KMS-11 (cell line): ENCODE measurements around the gene WASF2.
"Not testable (repeated sequence)": the region's sequence is repeated elsewhere in the genome, so short reads cannot be mapped to it uniquely, and the experiment has no call there.

Experiments used
- H2AFZ ChIP-seq: fragments of 200-600 bp; sonication (generic); 2 replicates; pipeline ENCODE4 v1.6.1; 2016; ENCODE audit warnings: antibody characterized with exemption, mixed run types, low read depth
- H3K27ac ChIP-seq: fragments of 200-600 bp; sonication (generic); 2 replicates; pipeline ENCODE4 v1.6.1; 2016; ENCODE audit warnings: mild to moderate bottlenecking, mixed run types
- H3K27me3 ChIP-seq: fragments of 200-600 bp; sonication (generic); 2 replicates; pipeline ENCODE4 v1.6.1; 2017; ENCODE audit warnings: mild to moderate bottlenecking, low read depth, mixed run types, moderate library complexity; ENCODE audit not compliant: insufficient read depth
- H3K36me3 ChIP-seq: fragments of 200-600 bp; sonication (generic); 2 replicates; pipeline ENCODE4 v1.6.1; 2017; ENCODE audit warnings: mild to moderate bottlenecking, mixed run types; ENCODE audit not compliant: insufficient read depth
- H3K4me1 ChIP-seq: fragments of 200-600 bp; sonication (generic); 2 replicates; pipeline ENCODE4 v1.6.1; 2016; ENCODE audit warnings: mild to moderate bottlenecking, low read depth, mixed run types; ENCODE audit not compliant: poor library complexity, severe bottlenecking
- H3K4me2 ChIP-seq: fragments of 200-600 bp; sonication (generic); 2 replicates; pipeline ENCODE4 v1.7.0; 2016; ENCODE audit warnings: mild to moderate bottlenecking, mixed run types
- H3K4me3 ChIP-seq: fragments of 200-600 bp; sonication (generic); IDR thresholded peaks from 2 replicates; pipeline ENCODE4 v1.6.1; 2017; ENCODE audit warnings: low read depth, low read length, mixed read lengths; ENCODE audit not compliant: insufficient read depth
- H3K79me2 ChIP-seq: fragments of 200-600 bp; sonication (generic); 2 replicates; pipeline ENCODE4 v1.6.1; 2016; ENCODE audit warnings: low read depth, mixed run types; ENCODE audit not compliant: insufficient read depth
- H3K9ac ChIP-seq: fragments of 200-600 bp; sonication (generic); 2 replicates; pipeline ENCODE4 v1.6.1; 2016; ENCODE audit warnings: mild to moderate bottlenecking, mixed run types
- H4K20me1 ChIP-seq: fragments of 200-600 bp; sonication (generic); 2 replicates; pipeline ENCODE4 v1.6.1; 2016; ENCODE audit warnings: mild to moderate bottlenecking, mixed run types; ENCODE audit not compliant: insufficient read depth
- TF ChIP-seq, protein P1 (sequence below): fragments of 200-600 bp; sonication (generic); conservative IDR thresholded peaks from 2 replicates; pipeline ENCODE4 v1.6.1; 2017; ENCODE audit warnings: low read depth, mild to moderate bottlenecking, antibody characterized with exemption, low read length, moderate library complexity, mixed read lengths

Gene WASF2, protein sequence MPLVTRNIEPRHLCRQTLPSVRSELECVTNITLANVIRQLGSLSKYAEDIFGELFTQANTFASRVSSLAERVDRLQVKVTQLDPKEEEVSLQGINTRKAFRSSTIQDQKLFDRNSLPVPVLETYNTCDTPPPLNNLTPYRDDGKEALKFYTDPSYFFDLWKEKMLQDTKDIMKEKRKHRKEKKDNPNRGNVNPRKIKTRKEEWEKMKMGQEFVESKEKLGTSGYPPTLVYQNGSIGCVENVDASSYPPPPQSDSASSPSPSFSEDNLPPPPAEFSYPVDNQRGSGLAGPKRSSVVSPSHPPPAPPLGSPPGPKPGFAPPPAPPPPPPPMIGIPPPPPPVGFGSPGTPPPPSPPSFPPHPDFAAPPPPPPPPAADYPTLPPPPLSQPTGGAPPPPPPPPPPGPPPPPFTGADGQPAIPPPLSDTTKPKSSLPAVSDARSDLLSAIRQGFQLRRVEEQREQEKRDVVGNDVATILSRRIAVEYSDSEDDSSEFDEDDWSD

DNA sequence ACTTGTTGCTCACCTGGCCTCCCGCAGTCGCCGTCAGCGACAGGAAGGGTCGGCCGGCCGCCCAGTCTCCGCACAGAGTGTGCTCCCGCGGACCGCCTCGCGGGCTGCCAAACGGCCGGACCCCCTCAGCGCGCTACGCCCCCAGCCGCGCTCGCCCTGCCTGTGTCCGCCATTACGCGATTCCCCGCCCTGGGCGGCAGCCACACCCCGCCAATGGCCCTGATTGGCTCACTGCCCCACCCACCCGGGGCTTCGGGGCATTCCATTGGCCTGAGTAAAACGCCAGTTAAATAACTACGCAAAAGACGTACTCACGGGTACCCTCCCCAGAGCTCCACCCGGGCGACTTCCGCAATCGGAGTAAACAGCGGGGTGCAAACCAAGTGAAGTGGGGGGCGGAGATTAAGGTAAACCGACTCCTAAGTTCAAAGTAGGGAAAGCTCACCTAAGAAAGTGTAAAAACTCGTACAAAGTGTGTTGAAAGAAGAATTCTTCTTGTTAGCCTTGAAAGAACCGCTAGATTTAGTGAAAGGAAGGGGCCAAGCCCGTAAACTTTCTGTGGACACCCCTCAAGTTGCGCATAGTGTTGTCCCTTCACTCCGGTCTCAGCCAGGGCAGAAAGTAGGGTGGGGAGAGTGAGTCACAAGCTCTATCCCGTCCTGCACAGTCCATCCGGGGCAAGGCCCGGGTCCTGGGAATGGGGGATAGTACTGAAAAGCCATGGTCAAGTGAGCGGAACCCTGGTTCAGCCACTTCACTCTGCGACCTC, at the start of gene WASF2:
Gene WASF2 (minus strand): TSS at position 195 of the 769 bp plus-strand sequence. CDS start 61,277 bp downstream, outside the sequence.
- Histone ChIP-seq H3K4me3 (peak within 1 kb of the TSS; percentile 72), H3K9ac (peak within 1 kb of the TSS; percentile 92), H3K4me2 (peak within 1 kb of the TSS; percentile 63), H3K27ac (peak within 1 kb of the TSS; percentile 86), H3K79me2 (peaks cover 36% of the 10 kb centered on the region), H2AFZ (peak within 1 kb of the TSS; percentile 91), H3K36me3 (no peaks in the 10 kb centered on the region), H3K4me1 (peaks cover 41% of the 10 kb centered on the region), H4K20me1 (no peaks in the 10 kb centered on the region), H3K27me3 (no peaks in the 10 kb centered on the region)
- TF ChIP-seq, protein P1, sequence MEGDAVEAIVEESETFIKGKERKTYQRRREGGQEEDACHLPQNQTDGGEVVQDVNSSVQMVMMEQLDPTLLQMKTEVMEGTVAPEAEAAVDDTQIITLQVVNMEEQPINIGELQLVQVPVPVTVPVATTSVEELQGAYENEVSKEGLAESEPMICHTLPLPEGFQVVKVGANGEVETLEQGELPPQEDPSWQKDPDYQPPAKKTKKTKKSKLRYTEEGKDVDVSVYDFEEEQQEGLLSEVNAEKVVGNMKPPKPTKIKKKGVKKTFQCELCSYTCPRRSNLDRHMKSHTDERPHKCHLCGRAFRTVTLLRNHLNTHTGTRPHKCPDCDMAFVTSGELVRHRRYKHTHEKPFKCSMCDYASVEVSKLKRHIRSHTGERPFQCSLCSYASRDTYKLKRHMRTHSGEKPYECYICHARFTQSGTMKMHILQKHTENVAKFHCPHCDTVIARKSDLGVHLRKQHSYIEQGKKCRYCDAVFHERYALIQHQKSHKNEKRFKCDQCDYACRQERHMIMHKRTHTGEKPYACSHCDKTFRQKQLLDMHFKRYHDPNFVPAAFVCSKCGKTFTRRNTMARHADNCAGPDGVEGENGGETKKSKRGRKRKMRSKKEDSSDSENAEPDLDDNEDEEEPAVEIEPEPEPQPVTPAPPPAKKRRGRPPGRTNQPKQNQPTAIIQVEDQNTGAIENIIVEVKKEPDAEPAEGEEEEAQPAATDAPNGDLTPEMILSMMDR = no peak

DNA sequence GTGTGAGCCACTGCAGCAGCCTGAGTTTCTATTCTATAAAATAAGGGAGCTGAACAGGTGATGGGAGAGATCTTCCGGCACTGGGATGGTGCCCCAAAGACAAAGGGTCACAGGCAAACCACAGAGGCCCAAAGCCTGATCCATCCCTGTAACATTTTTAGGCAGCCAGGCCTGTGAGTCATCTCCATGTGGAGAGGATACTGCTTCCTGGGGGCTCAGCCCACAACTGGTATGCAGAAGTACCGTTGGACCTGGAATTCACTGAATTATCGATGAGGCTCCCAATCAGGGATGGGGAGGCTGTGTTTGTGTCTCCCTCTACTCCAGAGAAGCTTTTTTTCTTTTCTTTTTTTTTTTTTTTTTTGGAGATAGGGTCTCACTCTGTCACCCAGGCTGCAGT, 48.8 kb upstream of the WASF2 start:
- H3K79me2 ChIP-seq = no peaks in the 10 kb centered on the region
- no peaks in the 10 kb centered on the region for H3K4me1 ChIP-seq
- H2AFZ ChIP-seq = no peak overlapping the region
- H3K4me3 ChIP-seq = no peak overlapping the region
- H4K20me1 ChIP-seq = no peaks in the 10 kb centered on the region
- H3K27me3 ChIP-seq = no peaks in the 10 kb centered on the region
- no peak overlapping the region for H3K4me2 ChIP-seq
- H3K27ac ChIP-seq = no peak overlapping the region
- H3K9ac ChIP-seq = no peak overlapping the region
- H3K36me3 ChIP-seq = no peaks in the 10 kb centered on the region
- TF ChIP-seq, protein P1 = no peak

DNA sequence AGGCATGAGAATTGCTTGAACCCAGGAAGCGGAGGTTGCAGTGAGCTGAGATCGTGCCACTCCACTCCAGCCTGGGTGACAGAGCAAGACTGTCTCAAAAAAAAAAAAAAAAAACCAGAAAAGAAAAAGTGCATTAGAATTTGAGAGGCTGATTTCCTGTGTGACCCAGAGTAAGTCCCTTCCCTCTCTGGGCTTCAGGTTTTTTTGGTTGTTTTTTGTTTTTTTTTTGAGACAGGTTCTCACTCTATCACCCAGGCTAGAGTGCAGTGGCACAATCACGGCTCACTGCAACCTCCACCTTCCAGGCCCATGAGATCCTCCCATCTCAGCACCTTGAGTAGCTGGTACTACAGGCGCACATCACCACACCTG, 48.3 kb upstream of the WASF2 start:
- H3K4me1 ChIP-seq, H3K4me3 ChIP-seq, H3K27ac ChIP-seq, H3K79me2 ChIP-seq, H3K4me2 ChIP-seq, H3K9ac ChIP-seq, H2AFZ ChIP-seq, H3K36me3 ChIP-seq, H4K20me1 ChIP-seq, H3K27me3 ChIP-seq: not testable (repeated sequence)

DNA sequence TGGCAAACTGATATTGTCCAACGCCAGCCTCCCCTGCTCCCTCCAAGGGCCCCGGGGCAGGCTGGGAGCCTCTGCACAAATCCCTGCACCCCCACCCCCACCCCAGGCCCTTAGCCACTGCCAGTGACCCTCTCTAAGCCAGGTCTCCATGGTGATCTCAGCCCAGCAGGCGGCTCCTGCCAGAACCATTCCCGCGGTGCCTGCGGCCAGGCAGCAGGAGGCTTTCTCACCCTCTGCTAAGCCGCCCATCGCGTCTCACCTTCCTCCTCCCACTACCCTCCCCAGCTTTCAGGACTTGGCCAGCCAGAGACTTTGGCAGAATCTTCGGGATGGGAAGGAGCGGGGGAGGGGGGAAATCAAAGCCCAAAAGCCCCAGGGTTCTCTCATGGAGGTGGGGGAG, 46.8 kb upstream of the WASF2 start:
- Histone ChIP-seq H3K27me3 (no peaks in the 10 kb centered on the region), H3K79me2 (no peaks in the 10 kb centered on the region), H3K4me2 (no peak overlapping the region), H3K36me3 (no peaks in the 10 kb centered on the region), H3K4me1 (no peaks in the 10 kb centered on the region), H3K27ac (no peak overlapping the region), H4K20me1 (no peaks in the 10 kb centered on the region), H2AFZ (no peak overlapping the region), H3K9ac (no peak overlapping the region), H3K4me3 (no peak overlapping the region)
- TF ChIP-seq, protein P1 = no peak
